ENCODE measurements around the gene TBC1D4.

TBC1D4 gene

DNA sequence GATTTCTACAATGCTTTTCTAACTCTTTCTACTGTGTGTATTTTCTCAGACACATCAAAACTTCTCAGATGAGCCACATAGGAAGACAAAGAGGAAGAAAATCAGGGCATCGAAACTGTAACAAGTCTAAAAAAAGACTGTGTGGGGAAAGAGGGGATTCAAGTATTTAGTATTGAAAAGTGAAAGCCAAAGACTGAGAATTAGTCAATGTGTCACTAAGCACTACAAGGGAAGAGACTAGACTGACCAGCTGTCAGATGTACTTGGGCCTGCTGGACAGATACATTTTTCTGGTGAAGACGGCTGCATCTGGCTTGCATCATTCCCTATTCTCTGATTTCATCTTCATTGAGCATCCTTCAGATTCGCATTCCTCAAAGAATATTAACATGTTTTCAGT, 30.3 kb upstream of the TBC1D4 start:
- TF ChIP-seq, protein P1, sequence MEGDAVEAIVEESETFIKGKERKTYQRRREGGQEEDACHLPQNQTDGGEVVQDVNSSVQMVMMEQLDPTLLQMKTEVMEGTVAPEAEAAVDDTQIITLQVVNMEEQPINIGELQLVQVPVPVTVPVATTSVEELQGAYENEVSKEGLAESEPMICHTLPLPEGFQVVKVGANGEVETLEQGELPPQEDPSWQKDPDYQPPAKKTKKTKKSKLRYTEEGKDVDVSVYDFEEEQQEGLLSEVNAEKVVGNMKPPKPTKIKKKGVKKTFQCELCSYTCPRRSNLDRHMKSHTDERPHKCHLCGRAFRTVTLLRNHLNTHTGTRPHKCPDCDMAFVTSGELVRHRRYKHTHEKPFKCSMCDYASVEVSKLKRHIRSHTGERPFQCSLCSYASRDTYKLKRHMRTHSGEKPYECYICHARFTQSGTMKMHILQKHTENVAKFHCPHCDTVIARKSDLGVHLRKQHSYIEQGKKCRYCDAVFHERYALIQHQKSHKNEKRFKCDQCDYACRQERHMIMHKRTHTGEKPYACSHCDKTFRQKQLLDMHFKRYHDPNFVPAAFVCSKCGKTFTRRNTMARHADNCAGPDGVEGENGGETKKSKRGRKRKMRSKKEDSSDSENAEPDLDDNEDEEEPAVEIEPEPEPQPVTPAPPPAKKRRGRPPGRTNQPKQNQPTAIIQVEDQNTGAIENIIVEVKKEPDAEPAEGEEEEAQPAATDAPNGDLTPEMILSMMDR (IDR thresholded peaks at IDR 0.05; ENCODE audit: low read depth, low read length) = no peak
- H3K4me3 ChIP-seq (ENCODE audit: low read depth, low read length) = no peak overlapping the region

DNA sequence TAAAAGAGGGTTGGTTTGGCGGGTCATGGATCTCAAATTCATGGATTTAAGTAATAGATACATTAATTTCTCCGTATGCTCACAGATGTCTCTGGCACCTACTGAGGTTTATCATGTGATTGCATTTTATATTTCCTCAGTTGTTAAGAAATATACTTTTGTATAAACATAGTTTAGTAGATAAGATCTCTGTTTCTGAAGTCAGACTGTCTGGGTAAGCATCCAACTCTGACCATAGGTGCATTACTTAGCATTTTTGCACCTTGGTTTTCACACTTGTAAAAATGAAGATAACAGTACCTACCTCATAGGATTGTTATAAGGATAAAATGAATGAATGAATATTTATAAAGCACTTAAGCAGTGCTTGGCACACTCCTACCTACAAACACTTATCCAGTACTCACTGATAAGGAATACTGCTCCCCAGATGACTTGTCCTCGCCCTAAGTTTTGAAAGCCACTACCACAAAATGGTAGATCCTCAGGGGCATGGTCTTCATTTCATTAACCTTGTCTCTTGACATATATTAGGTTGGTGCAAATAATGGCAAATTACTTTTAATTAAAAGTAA, 29.2 kb upstream of the TBC1D4 start:
- no peak overlapping the region for H3K4me3 ChIP-seq (ENCODE audit: low read depth, low read length)
- TF ChIP-seq, protein P1 (IDR thresholded peaks at IDR 0.05; ENCODE audit: low read depth, low read length) = no peak

DNA sequence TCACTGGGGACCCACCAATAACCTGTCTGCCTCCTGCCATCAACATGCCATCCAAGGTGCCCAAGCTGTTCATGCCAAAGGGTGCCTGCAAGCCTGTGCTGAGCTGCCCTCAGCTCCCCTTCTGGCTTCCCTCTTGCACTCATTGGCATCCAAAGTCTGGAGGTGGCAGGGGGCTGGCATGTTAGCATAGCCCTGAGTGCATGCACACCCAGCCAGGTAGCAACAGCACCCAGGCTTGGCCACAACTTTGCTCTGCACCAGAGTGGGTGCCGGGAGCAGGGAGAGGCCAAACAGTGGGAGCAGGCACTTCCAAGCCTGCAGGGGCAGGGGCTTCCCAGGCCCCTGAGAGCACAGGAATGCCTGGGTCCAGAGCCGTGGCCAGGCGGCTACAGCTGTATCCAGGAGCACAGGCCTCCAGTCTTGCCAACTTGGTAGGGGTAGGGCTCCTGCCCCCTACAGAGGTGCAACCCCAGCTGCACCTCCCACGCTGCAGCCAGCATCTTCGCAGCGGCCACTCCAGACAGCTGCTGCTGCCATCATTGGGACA, 26.1 kb upstream of the TBC1D4 start:
- TF ChIP-seq, protein P1 (IDR thresholded peaks at IDR 0.05; ENCODE audit: low read depth, low read length) = no peak
- no peak overlapping the region for H3K4me3 ChIP-seq (ENCODE audit: low read depth, low read length)

DNA sequence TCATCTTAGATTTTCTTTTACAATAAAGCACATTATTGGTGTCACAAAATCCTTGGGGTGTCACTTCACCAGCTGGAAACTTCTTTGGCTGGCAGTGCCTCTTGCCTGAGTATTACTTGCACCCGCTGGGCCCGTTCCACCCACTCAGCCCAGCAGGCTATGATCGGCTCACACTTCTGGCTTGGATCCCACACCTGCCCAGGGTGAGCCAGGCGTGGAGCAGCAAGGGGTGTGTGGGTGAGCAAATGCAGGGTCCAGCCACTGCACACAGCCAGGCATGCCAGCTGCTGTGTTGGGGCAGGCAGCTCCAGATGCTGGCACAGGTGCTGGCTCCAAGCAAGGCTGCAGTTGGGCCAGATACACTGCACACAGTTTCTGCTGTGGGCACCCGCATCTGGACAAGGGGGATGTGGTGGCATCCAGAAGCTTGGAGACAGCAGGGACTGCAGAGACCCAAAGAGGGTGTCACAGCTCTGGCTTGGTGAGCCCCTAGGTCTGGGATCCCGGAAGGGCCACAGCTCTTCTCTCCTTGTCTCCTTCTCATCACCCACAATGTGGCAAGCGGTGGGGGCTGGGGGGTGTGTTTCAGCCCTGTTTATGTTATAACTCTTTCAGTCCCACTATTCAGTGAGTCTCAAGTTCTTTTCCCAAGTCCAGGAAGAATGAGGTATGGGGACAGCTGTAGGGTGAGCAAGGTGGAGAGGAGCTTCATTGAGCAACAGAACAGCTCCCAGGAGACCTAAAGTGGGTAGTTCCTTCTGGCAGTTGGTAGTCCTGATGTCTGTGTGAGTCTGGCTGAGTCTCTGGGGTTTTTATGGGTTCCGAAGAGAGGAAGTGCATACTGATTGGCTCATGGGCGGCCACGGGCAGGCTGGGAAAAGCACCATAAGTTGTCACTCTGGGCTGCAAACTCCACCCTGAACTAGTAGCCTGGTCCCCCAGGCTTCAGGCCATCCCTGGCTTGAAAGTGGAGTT, 25.3 kb upstream of the TBC1D4 start:
- TF ChIP-seq, protein P1 (IDR thresholded peaks at IDR 0.05; ENCODE audit: low read depth, low read length) = no peak
- no peak overlapping the region for H3K4me3 ChIP-seq (ENCODE audit: low read depth, low read length)

DNA sequence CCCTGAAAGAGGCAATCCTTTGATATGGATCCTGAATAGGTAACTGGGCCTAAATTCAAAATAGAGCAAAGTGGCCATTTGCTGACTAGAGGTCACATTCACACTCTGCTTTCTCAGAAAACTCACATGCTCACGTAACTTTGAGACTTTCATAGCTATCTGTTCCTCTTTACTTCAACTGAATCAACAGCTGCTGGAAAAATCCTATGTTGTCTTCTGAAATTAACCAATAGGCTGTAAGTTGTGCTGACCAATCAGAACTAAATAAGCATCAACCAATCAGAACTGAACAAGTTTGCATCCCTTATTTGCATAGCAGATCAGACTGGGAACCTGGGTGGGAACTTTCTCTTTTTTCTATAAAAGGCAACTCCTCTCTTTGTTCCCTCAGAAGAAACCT, 24.0 kb upstream of the TBC1D4 start:
- no peak overlapping the region for H3K4me3 ChIP-seq (ENCODE audit: low read depth, low read length)
- TF ChIP-seq, protein P1 (IDR thresholded peaks at IDR 0.05; ENCODE audit: low read depth, low read length) = no peak

DNA sequence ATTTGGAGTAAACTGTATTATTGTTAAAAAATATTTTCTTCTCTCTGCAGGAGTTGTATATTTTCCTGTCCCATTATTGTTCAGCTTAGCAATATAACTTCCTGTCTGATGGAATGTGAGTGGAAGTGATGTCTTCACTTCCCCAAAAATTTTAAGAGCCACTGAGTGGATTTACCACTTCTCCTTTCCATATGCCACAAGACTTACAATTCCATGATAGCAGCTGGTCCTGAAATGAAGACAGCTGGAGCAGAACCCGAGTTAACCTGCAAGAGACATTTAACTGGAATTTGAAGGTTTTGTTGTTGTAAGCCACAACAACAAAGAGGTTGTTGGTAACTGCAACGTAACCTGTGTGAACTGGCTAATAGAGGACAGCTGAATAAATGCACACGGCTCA, 23.4 kb upstream of the TBC1D4 start:
- no peak overlapping the region for H3K4me3 ChIP-seq (ENCODE audit: low read depth, low read length)
- TF ChIP-seq, protein P1 (IDR thresholded peaks at IDR 0.05; ENCODE audit: low read depth, low read length) = no peak

DNA sequence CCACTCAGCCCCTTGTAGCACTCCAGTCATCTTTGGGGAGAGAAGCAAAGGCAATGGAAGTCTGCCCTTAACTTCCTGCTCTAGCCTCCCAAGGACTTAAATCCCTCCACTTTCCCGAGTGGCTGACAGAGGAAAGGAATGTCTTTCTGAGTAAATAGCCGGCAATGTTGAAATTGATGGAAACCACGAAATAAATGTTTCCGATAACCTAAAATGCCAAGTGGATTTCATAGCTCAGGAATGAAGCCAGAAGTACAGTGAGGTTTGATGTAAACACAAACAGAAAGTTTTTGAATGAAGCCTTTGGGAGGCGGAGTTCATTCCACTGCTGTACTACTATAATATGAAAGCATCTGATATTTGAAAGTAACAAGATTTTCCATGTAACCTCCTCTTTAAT, 14.0 kb upstream of the TBC1D4 start:
- TF ChIP-seq, protein P1 (IDR thresholded peaks at IDR 0.05; ENCODE audit: low read depth, low read length) = no peak
- H3K4me3 ChIP-seq (ENCODE audit: low read depth, low read length) = 0 out of 2 replicates have a peak overlapping the region, but pooled peaks have one; percentile 3

Measured in WI38 (cell line).